ENCODE data around the gene PRPSAP2. TPM values are rescaled to one million over a fixed set of nuclear protein-coding genes. Genes with fewer than 3 reads are reported as not detected.

The PRPSAP2 gene
- total and polyA plus RNA-seq, 2 of the 8 experiments (the other 6 are each of a cell fraction or from before 2014, with no cell fraction given) = 28.7 to 50.5 TPM

DNA sequence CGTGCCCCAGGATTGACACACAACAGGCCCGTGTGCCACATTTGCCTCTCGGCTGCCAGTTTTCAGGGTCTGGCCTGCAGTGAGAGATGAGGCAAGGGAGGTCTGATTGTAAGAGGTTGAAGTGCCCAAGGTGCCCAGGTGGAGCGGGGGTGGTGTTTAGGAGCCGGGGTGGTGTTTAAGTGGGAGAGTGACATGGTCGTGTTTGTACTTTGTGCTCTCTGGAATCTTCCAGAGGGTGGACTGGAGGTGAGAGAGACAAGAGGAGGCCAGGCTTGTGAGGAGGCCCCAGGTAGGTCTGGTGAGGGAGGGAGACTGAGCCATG is 104.5 kb downstream of the PRPSAP2 start (continued):
- TF ChIP-seq, protein P1, sequence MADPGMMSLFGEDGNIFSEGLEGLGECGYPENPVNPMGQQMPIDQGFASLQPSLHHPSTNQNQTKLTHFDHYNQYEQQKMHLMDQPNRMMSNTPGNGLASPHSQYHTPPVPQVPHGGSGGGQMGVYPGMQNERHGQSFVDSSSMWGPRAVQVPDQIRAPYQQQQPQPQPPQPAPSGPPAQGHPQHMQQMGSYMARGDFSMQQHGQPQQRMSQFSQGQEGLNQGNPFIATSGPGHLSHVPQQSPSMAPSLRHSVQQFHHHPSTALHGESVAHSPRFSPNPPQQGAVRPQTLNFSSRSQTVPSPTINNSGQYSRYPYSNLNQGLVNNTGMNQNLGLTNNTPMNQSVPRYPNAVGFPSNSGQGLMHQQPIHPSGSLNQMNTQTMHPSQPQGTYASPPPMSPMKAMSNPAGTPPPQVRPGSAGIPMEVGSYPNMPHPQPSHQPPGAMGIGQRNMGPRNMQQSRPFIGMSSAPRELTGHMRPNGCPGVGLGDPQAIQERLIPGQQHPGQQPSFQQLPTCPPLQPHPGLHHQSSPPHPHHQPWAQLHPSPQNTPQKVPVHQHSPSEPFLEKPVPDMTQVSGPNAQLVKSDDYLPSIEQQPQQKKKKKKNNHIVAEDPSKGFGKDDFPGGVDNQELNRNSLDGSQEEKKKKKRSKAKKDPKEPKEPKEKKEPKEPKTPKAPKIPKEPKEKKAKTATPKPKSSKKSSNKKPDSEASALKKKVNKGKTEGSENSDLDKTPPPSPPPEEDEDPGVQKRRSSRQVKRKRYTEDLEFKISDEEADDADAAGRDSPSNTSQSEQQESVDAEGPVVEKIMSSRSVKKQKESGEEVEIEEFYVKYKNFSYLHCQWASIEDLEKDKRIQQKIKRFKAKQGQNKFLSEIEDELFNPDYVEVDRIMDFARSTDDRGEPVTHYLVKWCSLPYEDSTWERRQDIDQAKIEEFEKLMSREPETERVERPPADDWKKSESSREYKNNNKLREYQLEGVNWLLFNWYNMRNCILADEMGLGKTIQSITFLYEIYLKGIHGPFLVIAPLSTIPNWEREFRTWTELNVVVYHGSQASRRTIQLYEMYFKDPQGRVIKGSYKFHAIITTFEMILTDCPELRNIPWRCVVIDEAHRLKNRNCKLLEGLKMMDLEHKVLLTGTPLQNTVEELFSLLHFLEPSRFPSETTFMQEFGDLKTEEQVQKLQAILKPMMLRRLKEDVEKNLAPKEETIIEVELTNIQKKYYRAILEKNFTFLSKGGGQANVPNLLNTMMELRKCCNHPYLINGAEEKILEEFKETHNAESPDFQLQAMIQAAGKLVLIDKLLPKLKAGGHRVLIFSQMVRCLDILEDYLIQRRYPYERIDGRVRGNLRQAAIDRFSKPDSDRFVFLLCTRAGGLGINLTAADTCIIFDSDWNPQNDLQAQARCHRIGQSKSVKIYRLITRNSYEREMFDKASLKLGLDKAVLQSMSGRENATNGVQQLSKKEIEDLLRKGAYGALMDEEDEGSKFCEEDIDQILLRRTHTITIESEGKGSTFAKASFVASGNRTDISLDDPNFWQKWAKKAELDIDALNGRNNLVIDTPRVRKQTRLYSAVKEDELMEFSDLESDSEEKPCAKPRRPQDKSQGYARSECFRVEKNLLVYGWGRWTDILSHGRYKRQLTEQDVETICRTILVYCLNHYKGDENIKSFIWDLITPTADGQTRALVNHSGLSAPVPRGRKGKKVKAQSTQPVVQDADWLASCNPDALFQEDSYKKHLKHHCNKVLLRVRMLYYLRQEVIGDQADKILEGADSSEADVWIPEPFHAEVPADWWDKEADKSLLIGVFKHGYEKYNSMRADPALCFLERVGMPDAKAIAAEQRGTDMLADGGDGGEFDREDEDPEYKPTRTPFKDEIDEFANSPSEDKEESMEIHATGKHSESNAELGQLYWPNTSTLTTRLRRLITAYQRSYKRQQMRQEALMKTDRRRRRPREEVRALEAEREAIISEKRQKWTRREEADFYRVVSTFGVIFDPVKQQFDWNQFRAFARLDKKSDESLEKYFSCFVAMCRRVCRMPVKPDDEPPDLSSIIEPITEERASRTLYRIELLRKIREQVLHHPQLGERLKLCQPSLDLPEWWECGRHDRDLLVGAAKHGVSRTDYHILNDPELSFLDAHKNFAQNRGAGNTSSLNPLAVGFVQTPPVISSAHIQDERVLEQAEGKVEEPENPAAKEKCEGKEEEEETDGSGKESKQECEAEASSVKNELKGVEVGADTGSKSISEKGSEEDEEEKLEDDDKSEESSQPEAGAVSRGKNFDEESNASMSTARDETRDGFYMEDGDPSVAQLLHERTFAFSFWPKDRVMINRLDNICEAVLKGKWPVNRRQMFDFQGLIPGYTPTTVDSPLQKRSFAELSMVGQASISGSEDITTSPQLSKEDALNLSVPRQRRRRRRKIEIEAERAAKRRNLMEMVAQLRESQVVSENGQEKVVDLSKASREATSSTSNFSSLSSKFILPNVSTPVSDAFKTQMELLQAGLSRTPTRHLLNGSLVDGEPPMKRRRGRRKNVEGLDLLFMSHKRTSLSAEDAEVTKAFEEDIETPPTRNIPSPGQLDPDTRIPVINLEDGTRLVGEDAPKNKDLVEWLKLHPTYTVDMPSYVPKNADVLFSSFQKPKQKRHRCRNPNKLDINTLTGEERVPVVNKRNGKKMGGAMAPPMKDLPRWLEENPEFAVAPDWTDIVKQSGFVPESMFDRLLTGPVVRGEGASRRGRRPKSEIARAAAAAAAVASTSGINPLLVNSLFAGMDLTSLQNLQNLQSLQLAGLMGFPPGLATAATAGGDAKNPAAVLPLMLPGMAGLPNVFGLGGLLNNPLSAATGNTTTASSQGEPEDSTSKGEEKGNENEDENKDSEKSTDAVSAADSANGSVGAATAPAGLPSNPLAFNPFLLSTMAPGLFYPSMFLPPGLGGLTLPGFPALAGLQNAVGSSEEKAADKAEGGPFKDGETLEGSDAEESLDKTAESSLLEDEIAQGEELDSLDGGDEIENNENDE (IDR thresholded peaks at IDR 0.05; ENCODE audit: insufficient replicate concordance, low read length) = no peak
- TF ChIP-seq PHF8 (conservative IDR thresholded peaks at IDR 0.05; ENCODE audit: low read depth, low read length) (no peak), SIN3A (conservative IDR thresholded peaks at IDR 0.05 in 1 of 2, IDR thresholded peaks at IDR 0.05 in 1 of 2; ENCODE audit: low read depth in 1 of 2, low read length in 2 of 2) (no peak), ASH2L (IDR thresholded peaks at IDR 0.05; ENCODE audit: low read length) (no peak), POU5F1 (IDR thresholded peaks at IDR 0.05; ENCODE audit: low read depth, low read length) (no peak), SP1 (IDR thresholded peaks at IDR 0.05; ENCODE audit: low read depth, low read length) (no peak), GTF2F1 (IDR thresholded peaks at IDR 0.05; ENCODE audit: borderline replicate concordance, low read depth, low read length) (no peak), BCL11A (IDR thresholded peaks at IDR 0.05; ENCODE audit: low read depth in 2 of 2, low read length in 2 of 2) (no peak), CBX5 (IDR thresholded peaks at IDR 0.05; ENCODE audit: low read depth, low read length) (no peak)

Data from H1 (cell line).